Astrocyte of the cerebellum (primary cell): ENCODE results near the gene CCDC7.
"Not testable (repeated sequence)": the region's sequence is repeated elsewhere in the genome, so short reads cannot be mapped to it uniquely, and the experiment has no call there.

Source experiments
- DNase-seq: peaks from one replicate; pipeline ENCODE4 v3.0.0-alpha.2; 2011; ENCODE audit warnings: low read depth
- H3K4me3 ChIP-seq: 2 replicates; pipeline ENCODE4 v1.5.1; 2011; ENCODE audit warnings: mild to moderate bottlenecking, low read depth, low read length, moderate library complexity
- CTCF ChIP-seq: IDR thresholded peaks from 2 replicates; pipeline ENCODE4 v1.5.1; 2012; ENCODE audit warnings: low read length, low read depth, moderate library complexity, mild to moderate bottlenecking; ENCODE audit errors: missing control alignments
- in situ Hi-C: cut with HindIII; loops from 2 replicates; pipeline ENCODE4 v1.10.0; 2017; ENCODE audit warnings: low sequenced_read_pairs

Gene CCDC7

GRCh38 chr10:32629910-32630309 is 184.0 kb downstream of the CCDC7 start:
- H3K4me3 ChIP-seq: no peak overlapping the region
- in situ Hi-C loops: no loop called here
- TF ChIP-seq CTCF: no peak
- DNase-seq: no peak

- no peak for DNase-seq
- in situ Hi-C loops: no loop called here
- no peak overlapping the region for H3K4me3 ChIP-seq
- no peak for TF ChIP-seq CTCF
Observed at GRCh38 chr10:32646535-32646934, 200.6 kb downstream of the CCDC7 start.

- H3K4me3 ChIP-seq: no peak overlapping the region
- no peak for DNase-seq
- TF ChIP-seq CTCF: no peak
- in situ Hi-C loops: no loop called here
Observed at GRCh38 chr10:32650246-32650655, 204.3 kb downstream of the CCDC7 start.

GRCh38 chr10:32657430-32657829 is 211.5 kb downstream of the CCDC7 start:
- DNase-seq, in situ Hi-C loops, H3K4me3 ChIP-seq: not testable (repeated sequence)

GRCh38 chr10:32661346-32661745 is 215.4 kb downstream of the CCDC7 start:
- in situ Hi-C loops: no loop called here

GRCh38 chr10:32680803-32681557 is 235.0 kb downstream of the CCDC7 start:
- no peak for TF ChIP-seq CTCF
- in situ Hi-C loops: no loop called here
- peak; percentile 46 for DNase-seq
- no peak overlapping the region for H3K4me3 ChIP-seq

More at GRCh38 chr10:32661346-32661745, 215.4 kb downstream of the CCDC7 start:
- no peak for DNase-seq
- H3K4me3 ChIP-seq: no peak overlapping the region
- TF ChIP-seq CTCF: no peak

- DNase-seq: no peak
- TF ChIP-seq CTCF: no peak
- in situ Hi-C loops: no loop called here
- H3K4me3 ChIP-seq: no peak overlapping the region
Observed at GRCh38 chr10:32684291-32684690, 238.4 kb downstream of the CCDC7 start.
